Mesendoderm (in vitro differentiated cells): Measurements from ENCODE around the gene LYSMD2.

Source experiments
- DNase-seq: peaks from one replicate; pipeline ENCODE4 v3.0.0; 2013
- H2AK5ac ChIP-seq: 2 replicates; pipeline ENCODE4 v1.6.1; 2013; ENCODE audit warnings: low read length, inconsistent platforms
- H2BK120ac ChIP-seq: 2 replicates; pipeline ENCODE4 v1.6.1; 2013; ENCODE audit warnings: low read depth, mild to moderate bottlenecking, low read length, moderate library complexity, mixed read lengths
- H2BK15ac ChIP-seq: replicated peaks from 2 replicates; pipeline ENCODE4 v1.6.1; 2013; ENCODE audit warnings: low read depth, mild to moderate bottlenecking, moderate library complexity
- H2BK5ac ChIP-seq: 2 replicates; pipeline ENCODE4 v1.6.1; 2013; ENCODE audit warnings: low read length, inconsistent platforms
- H3K18ac ChIP-seq: 2 replicates; pipeline ENCODE4 v1.6.1; 2013; ENCODE audit warnings: mild to moderate bottlenecking, low read length, mixed read lengths
- H3K23ac ChIP-seq: one replicate; pipeline ENCODE4 v1.6.1; 2013; ENCODE audit warnings: low read length
- H3K27ac ChIP-seq: 2 replicates; pipeline ENCODE4 v1.5.1; 2013; ENCODE audit warnings: low read depth, mild to moderate bottlenecking, inconsistent platforms, low read length, moderate library complexity
- H3K27me3 ChIP-seq: 2 replicates; pipeline ENCODE4 v1.6.1; 2013; ENCODE audit warnings: low read length, control low read depth, mild to moderate bottlenecking, inconsistent platforms; ENCODE audit not compliant: insufficient read depth, poor library complexity
- H3K36me3 ChIP-seq: 2 replicates; pipeline ENCODE4 v1.6.1; 2013; ENCODE audit warnings: low read length, inconsistent platforms; ENCODE audit not compliant: control insufficient read depth, insufficient read depth
- H3K4ac ChIP-seq: one replicate; pipeline ENCODE4 v1.6.1; 2013; ENCODE audit warnings: low read depth, mild to moderate bottlenecking, low read length, moderate library complexity
- H3K4me1 ChIP-seq: 2 replicates; pipeline ENCODE4 v1.6.1; 2013; ENCODE audit warnings: low read depth, low read length, inconsistent platforms; ENCODE audit not compliant: control insufficient read depth
- H3K4me2 ChIP-seq: 2 replicates; pipeline ENCODE4 v1.6.1; 2013; ENCODE audit warnings: low read length
- H3K4me3 ChIP-seq: 2 replicates; pipeline ENCODE4 v1.5.1; 2013; ENCODE audit warnings: mild to moderate bottlenecking, low read length
- H3K56ac ChIP-seq: one replicate; pipeline ENCODE4 v1.6.1; 2013; ENCODE audit warnings: low read length
- H3K79me1 ChIP-seq: 2 replicates; pipeline ENCODE4 v1.6.1; 2013; ENCODE audit warnings: low read length, inconsistent platforms
- H3K79me2 ChIP-seq: 2 replicates; pipeline ENCODE4 v1.6.1; 2013; ENCODE audit warnings: mild to moderate bottlenecking, low read length; ENCODE audit not compliant: control insufficient read depth, insufficient read depth
- H3K9ac ChIP-seq: 2 replicates; pipeline ENCODE4 v1.6.1; 2013; ENCODE audit warnings: low read length, inconsistent platforms
- H4K5ac ChIP-seq: one replicate; pipeline ENCODE4 v1.6.1; 2013; ENCODE audit warnings: low read length
- H4K8ac ChIP-seq: one replicate; pipeline ENCODE4 v1.6.1; 2013; ENCODE audit warnings: low read depth, mild to moderate bottlenecking, control low read depth, low read length, moderate library complexity
- WGBS: extraction: QIAGEN DNeasy Blood & Tissue Kit; methylation state at CpG from one replicate; pipeline ENCODE4 v1.1.7; 2013; ENCODE audit warnings: low lambda C conversion rate, missing lambda C conversion rate; ENCODE audit not compliant: insufficient coverage; ENCODE audit errors: extremely low coverage; 5-methylcytosine and 5-hydroxymethylcytosine counted together

The LYSMD2 gene

GRCh38 chr15:51758645-51759044, 21.2 kb upstream of the LYSMD2 start:
- Histone ChIP-seq H3K27me3 (no peaks in the 10 kb centered on the region), H3K36me3 (no peaks in the 10 kb centered on the region), H3K79me1 (no peaks in the 10 kb centered on the region), H3K4me2 (no peak overlapping the region), H3K4ac (no peak overlapping the region), H2AK5ac (no peak overlapping the region), H3K56ac (no peak overlapping the region), H3K4me1 (no peaks in the 10 kb centered on the region), H2BK120ac (no peak overlapping the region), H3K18ac (no peak overlapping the region), H3K23ac (no peak overlapping the region), H3K9ac (no peak overlapping the region), H2BK15ac (no peak overlapping the region), H3K4me3 (no peak overlapping the region), H4K8ac (no peak overlapping the region), H3K27ac (no peak overlapping the region), H4K5ac (no peak overlapping the region), H2BK5ac (no peak overlapping the region), H3K79me2 (no peaks in the 10 kb centered on the region)
- DNase-seq: no peak
- WGBS: no CpG with 5 or more reads among the region's 1 CpG

DNA sequence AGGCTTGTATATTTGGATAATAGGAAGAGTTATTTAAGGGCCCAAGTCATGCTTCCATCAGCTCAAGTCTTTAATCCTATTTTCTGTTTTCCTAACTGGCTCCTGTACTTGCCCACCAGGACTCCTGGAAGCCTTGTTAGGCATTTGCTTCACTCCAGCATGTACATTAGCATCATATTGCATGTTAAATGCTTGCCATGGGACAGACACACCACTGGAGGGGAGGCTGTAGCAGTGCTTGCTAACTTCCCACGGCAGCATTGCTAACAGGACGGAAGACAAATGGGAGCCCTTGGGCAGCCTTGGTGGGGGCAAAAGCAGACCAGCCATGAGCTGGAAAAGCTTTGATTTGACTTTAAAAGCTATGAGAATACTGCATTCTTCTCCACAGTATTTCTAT, 20.0 kb upstream of the LYSMD2 start:
- Histone ChIP-seq H2BK120ac (no peak overlapping the region), H3K4me3 (no peak overlapping the region), H3K27me3 (no peaks in the 10 kb centered on the region), H2AK5ac (no peak overlapping the region), H3K79me1 (no peaks in the 10 kb centered on the region), H3K4ac (no peak overlapping the region), H3K9ac (no peak overlapping the region), H3K36me3 (no peaks in the 10 kb centered on the region), H3K27ac (no peak overlapping the region), H3K79me2 (no peaks in the 10 kb centered on the region), H3K23ac (no peak overlapping the region), H2BK5ac (no peak overlapping the region), H3K56ac (no peak overlapping the region), H4K5ac (no peak overlapping the region), H3K4me2 (no peak overlapping the region), H2BK15ac (no peak overlapping the region), H3K4me1 (no peaks in the 10 kb centered on the region), H4K8ac (no peak overlapping the region), H3K18ac (no peak overlapping the region)
- peak; percentile 22 for DNase-seq
- no CpG with 5 or more reads among the region's 2 CpGs for WGBS

DNA sequence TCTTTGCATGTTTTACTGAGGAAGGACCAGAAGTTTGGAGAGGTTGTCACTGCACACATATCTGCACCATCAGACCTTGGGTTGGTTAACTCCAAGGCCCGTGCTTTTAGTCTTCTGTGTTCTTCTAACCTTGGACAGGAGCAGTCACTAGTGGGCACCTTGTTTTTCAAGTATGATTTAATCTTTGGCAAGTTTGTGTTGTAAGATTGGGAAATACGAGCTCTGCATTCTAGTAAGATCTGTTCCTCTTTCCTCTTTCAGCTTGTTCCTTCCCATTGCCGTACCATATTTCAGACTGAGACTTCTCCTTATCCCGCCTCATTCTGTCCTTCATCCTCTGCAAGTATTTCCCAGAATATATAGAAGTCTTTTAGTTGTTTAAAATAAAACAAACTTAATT, 19.0 kb upstream of the LYSMD2 start:
- Histone ChIP-seq H2AK5ac (no peak overlapping the region), H3K56ac (no peak overlapping the region), H3K4me2 (no peak overlapping the region), H3K4ac (no peak overlapping the region), H3K36me3 (no peaks in the 10 kb centered on the region), H3K79me1 (no peaks in the 10 kb centered on the region), H3K18ac (no peak overlapping the region), H3K9ac (no peak overlapping the region), H4K8ac (no peak overlapping the region), H2BK120ac (no peak overlapping the region), H3K27ac (no peak overlapping the region), H3K4me1 (no peaks in the 10 kb centered on the region), H3K23ac (no peak overlapping the region), H4K5ac (no peak overlapping the region), H3K27me3 (no peaks in the 10 kb centered on the region), H3K79me2 (no peaks in the 10 kb centered on the region), H2BK5ac (no peak overlapping the region), H3K4me3 (no peak overlapping the region), H2BK15ac (no peak overlapping the region)
- WGBS: no CpG with 5 or more reads among the region's 4 CpGs
- DNase-seq: no peak

DNA sequence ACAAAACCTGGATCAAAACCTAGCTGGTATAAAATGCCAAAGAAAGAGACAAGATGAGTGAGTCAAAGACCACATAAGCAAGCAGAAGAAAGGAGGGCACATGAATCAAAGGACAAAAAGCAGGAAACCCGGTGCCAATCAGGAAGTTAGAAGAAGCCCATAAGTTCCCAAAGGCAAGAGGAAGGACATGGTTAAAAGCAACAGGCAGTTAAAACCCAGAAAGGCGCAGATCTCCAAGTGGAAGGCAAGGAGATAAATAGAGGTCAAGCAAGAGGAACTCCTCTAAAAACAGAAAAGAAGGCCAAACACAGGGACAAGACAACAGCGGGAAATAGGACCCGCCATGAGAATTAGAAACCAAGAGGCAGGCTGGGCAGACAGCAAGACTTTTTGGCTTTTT, 18.3 kb upstream of the LYSMD2 start:
- Histone ChIP-seq H2AK5ac (no peak overlapping the region), H3K27me3 (peaks cover under 1% of the 10 kb centered on the region), H4K8ac (no peak overlapping the region), H2BK15ac (no peak overlapping the region), H3K79me1 (no peaks in the 10 kb centered on the region), H3K4me3 (no peak overlapping the region), H3K9ac (no peak overlapping the region), H3K18ac (no peak overlapping the region), H4K5ac (no peak overlapping the region), H3K4me1 (no peaks in the 10 kb centered on the region), H3K23ac (no peak overlapping the region), H3K36me3 (no peaks in the 10 kb centered on the region), H3K4ac (no peak overlapping the region), H3K79me2 (no peaks in the 10 kb centered on the region), H2BK120ac (no peak overlapping the region), H3K4me2 (no peak overlapping the region), H3K56ac (no peak overlapping the region), H2BK5ac (no peak overlapping the region), H3K27ac (no peak overlapping the region)
- no CpG with 5 or more reads among the region's 4 CpGs for WGBS
- no peak for DNase-seq

DNA sequence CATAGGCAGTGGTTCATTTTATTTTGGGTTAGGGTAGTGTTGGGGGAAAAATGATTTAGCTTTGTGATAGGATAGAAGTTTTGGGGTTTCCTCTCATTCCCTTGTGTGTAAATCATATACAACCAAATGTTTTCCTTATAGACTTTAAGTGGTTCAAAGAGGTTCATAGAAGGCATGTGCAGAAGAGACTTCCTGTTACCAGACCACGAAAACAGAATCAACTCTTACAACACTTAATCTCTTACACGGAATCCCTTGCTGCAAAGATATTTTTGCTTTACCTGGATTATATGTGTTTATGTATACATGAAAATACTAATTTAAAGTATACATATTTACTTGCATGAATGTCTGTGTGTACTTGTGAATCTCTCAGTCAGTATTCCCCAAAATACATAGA, 16.8 kb upstream of the LYSMD2 start:
- Histone ChIP-seq H3K18ac (no peak overlapping the region), H3K79me1 (no peaks in the 10 kb centered on the region), H2BK15ac (no peak overlapping the region), H3K36me3 (no peaks in the 10 kb centered on the region), H4K8ac (no peak overlapping the region), H2AK5ac (no peak overlapping the region), H3K56ac (no peak overlapping the region), H2BK120ac (no peak overlapping the region), H2BK5ac (no peak overlapping the region), H3K23ac (no peak overlapping the region), H3K4me3 (no peak overlapping the region), H3K27me3 (peaks cover 13% of the 10 kb centered on the region), H3K4me2 (no peak overlapping the region), H3K4ac (no peak overlapping the region), H4K5ac (no peak overlapping the region), H3K9ac (no peak overlapping the region), H3K4me1 (no peaks in the 10 kb centered on the region), H3K79me2 (no peaks in the 10 kb centered on the region), H3K27ac (no peak overlapping the region)
- no peak for DNase-seq
- WGBS: no CpG with 5 or more reads among the region's 2 CpGs

GRCh38 chr15:51752888-51753287, 15.4 kb upstream of the LYSMD2 start:
- no peak overlapping the region for H3K4ac ChIP-seq
- no peak overlapping the region for H4K5ac ChIP-seq
- no peak overlapping the region for H3K23ac ChIP-seq
- H3K36me3 ChIP-seq: no peaks in the 10 kb centered on the region
- no peak overlapping the region for H2AK5ac ChIP-seq
- no peaks in the 10 kb centered on the region for H3K79me1 ChIP-seq
- no peak for DNase-seq
- H2BK15ac ChIP-seq: no peak overlapping the region
- no peaks in the 10 kb centered on the region for H3K79me2 ChIP-seq
- no peak overlapping the region for H3K56ac ChIP-seq
- H3K9ac ChIP-seq: no peak overlapping the region
- H3K18ac ChIP-seq: no peak overlapping the region
- no peak overlapping the region for H2BK120ac ChIP-seq
- no peak overlapping the region for H4K8ac ChIP-seq
- H3K27me3 ChIP-seq: peaks cover 13% of the 10 kb centered on the region
- H3K27ac ChIP-seq: no peak overlapping the region
- H3K4me3 ChIP-seq: no peak overlapping the region
- H2BK5ac ChIP-seq: no peak overlapping the region
- no peaks in the 10 kb centered on the region for H3K4me1 ChIP-seq
- WGBS: no CpG with 5 or more reads among the region's 5 CpGs
- H3K4me2 ChIP-seq: no peak overlapping the region
